ENCODE data around the gene ZNF76. TPM values are rescaled to one million over a fixed set of nuclear protein-coding genes. Genes with fewer than 3 reads are reported as not detected.

Gene ZNF76
- total and polyA plus RNA-seq, 9 of the 15 experiments (the other 6 are each of a cell fraction or from before 2014, with no cell fraction given): 1.2 to 17.8 (median 10.7) TPM

DNA sequence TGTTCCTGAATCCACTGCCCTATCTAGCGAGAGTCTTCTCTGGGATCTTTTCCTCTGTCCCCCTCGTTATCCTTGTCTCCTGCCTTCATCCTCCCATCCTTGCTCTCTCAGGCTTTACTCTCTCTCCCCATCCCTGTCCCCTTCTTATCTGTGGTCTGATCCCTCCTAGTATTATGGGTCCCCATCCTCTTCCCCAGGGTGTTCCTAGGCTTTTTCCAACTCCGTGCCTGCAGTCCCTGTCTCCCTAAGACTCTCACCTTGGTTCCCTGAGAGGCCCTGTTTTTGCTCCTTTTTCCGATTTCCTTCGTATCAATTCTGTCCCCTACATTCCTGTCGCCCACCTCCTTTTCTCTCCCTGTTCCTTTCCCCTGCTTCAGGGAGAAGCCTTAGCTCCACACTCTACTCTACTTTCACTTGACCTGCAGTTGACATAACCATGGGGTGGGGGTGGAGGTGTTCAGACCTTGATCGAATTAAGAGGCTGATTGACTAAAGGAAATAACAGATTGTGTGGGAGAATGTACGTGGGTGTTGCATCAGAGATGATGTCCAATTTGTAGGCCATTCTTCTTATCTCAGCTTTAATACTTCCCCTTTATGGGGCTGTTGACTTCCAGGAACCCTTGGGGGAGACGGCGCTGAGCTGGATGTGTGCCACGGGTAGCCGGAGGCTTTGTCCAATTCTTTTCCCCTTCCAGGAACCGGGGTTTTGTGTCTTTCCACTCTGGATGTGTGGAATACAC, 83.7 kb downstream of the ZNF76 start (continued):
- TF ChIP-seq ZNF316 (IDR thresholded peaks at IDR 0.05) (0 out of 2 replicates have a peak, but pooled peaks have one; percentile 3), DMBX1 (CRISPR knock-in tag; IDR thresholded peaks at IDR 0.05; ENCODE audit: borderline replicate concordance) (no peak), ZNF232 (CRISPR knock-in tag; IDR thresholded peaks at IDR 0.05) (no peak), SMAD3 (CRISPR knock-in tag; conservative IDR thresholded peaks at IDR 0.05) (no peak), HEY1 (CRISPR knock-in tag; IDR thresholded peaks at IDR 0.05; ENCODE audit: borderline replicate concordance) (no peak), PHF8 (IDR thresholded peaks at IDR 0.05; ENCODE audit: borderline replicate concordance, low read length) (no peak), HDAC2 (IDR thresholded peaks at IDR 0.05) (peak; percentile 91; the same call in 1 of the 2 replicates), KAT7 (CRISPR knock-in tag; IDR thresholded peaks at IDR 0.05; ENCODE audit: borderline replicate concordance) (no peak), DDX20 (tag; IDR thresholded peaks at IDR 0.05; ENCODE audit: low read depth) (no peak), POLR2H (tag; IDR thresholded peaks at IDR 0.05; ENCODE audit: low read depth) (no peak), ADNP (tag; IDR thresholded peaks at IDR 0.05) (no peak), GTF2A2 (tag; IDR thresholded peaks at IDR 0.05) (no peak), ZNF311 (CRISPR knock-in tag; IDR thresholded peaks at IDR 0.05) (no peak), U2AF1 (optimal IDR thresholded peaks at IDR 0.05; ENCODE audit: low read depth, low read length) (no peak), ELF2 (CRISPR knock-in tag; IDR thresholded peaks at IDR 0.05) (no peak), ZNF3 (CRISPR knock-in tag; IDR thresholded peaks at IDR 0.05) (no peak), ZNF212 (CRISPR knock-in tag; IDR thresholded peaks at IDR 0.05) (no peak), FOXM1 (IDR thresholded peaks at IDR 0.05; ENCODE audit: low read depth) (no peak), FOXM1 (CRISPR knock-in tag; IDR thresholded peaks at IDR 0.05; ENCODE audit: low read depth) (no peak), ETV1 (tag; conservative IDR thresholded peaks at IDR 0.05; ENCODE audit: low read depth) (peak; percentile 89), PHB (CRISPR knock-in tag; IDR thresholded peaks at IDR 0.05) (no peak), NONO (IDR thresholded peaks at IDR 0.05; ENCODE audit: low read depth in 2 of 2, low read length in 1 of 2) (0 out of 4 replicates have a peak, but pooled peaks of 1 of the 2 experiments have one; percentile 28), MTA2 (IDR thresholded peaks at IDR 0.05; ENCODE audit: low read depth) (peak; percentile 35; the same call in 1 of the 2 replicates), TAF7 (tag; IDR thresholded peaks at IDR 0.05) (0 out of 2 replicates have a peak, but pooled peaks have one; percentile 19), SUPT5H (IDR thresholded peaks at IDR 0.05) (peak; percentile 3; the same call in 1 of the 2 replicates), NEUROD1 (IDR thresholded peaks at IDR 0.05; ENCODE audit: borderline replicate concordance, low read depth, low read length, partially characterized antibody) (no peak), MCM2 (IDR thresholded peaks at IDR 0.05; ENCODE audit: low read depth) (no peak)
- TF ChIP-seq, protein P1, sequence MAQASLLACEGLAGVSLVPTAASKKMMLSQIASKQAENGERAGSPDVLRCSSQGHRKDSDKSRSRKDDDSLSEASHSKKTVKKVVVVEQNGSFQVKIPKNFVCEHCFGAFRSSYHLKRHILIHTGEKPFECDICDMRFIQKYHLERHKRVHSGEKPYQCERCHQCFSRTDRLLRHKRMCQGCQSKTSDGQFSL (CRISPR knock-in tag; IDR thresholded peaks at IDR 0.05): peak; percentile 53; the same call in 1 of the 2 replicates
- TF ChIP-seq, protein P1 (tag; IDR thresholded peaks at IDR 0.05): peak in 1 of 2 experiments; percentile 53; a peak in 1 of 4 replicates
- TF ChIP-seq, protein P2, sequence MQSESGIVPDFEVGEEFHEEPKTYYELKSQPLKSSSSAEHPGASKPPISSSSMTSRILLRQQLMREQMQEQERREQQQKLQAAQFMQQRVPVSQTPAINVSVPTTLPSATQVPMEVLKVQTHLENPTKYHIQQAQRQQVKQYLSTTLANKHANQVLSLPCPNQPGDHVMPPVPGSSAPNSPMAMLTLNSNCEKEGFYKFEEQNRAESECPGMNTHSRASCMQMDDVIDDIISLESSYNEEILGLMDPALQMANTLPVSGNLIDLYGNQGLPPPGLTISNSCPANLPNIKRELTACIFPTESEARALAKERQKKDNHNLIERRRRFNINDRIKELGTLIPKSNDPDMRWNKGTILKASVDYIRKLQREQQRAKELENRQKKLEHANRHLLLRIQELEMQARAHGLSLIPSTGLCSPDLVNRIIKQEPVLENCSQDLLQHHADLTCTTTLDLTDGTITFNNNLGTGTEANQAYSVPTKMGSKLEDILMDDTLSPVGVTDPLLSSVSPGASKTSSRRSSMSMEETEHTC (IDR thresholded peaks at IDR 0.05): no peak

Measured in K562 (cell line).